ENCODE measurements around the gene ARL16.

- TF ChIP-seq CTCF (IDR thresholded peaks at IDR 0.05; ENCODE audit: low read depth, low read length), result no peak
- no peak for TF ChIP-seq EZH2phosphoT487 (IDR thresholded peaks at IDR 0.05; ENCODE audit: low read depth)
Observed at GRCh38 chr17:81711814-81712467, 28.3 kb upstream of the ARL16 start, which contains the start of gene SLC25A10.

Data from OCI-LY3 (cell line).